ENCODE measurements around the gene KMT2B. TPM values are rescaled to one million over a fixed set of nuclear protein-coding genes. Genes with fewer than 3 reads are reported as not detected.

KMT2B gene
- total and polyA plus RNA-seq, 9 of the 15 experiments (the other 6 are each of a cell fraction or from before 2014, with no cell fraction given), result 0.63 to 43.9 (median 8.1) TPM

- TF ChIP-seq NR1H2 (CRISPR knock-in tag; IDR thresholded peaks at IDR 0.05), result no peak
- TF ChIP-seq RFX1 (IDR thresholded peaks at IDR 0.05), result no peak
- no peak for TF ChIP-seq ZNF764 (CRISPR knock-in tag; IDR thresholded peaks at IDR 0.05; ENCODE audit: low read depth)
- peak; percentile 42; the same call in 1 of the 2 replicates for TF ChIP-seq SMAD4 (CRISPR knock-in tag; conservative IDR thresholded peaks at IDR 0.05)
- peak; percentile 91 for TF ChIP-seq CTBP1 (IDR thresholded peaks at IDR 0.05; ENCODE audit: borderline replicate concordance)
- TF ChIP-seq TCF7L2 (IDR thresholded peaks at IDR 0.05; ENCODE audit: low read depth, low read length), result no peak
- TF ChIP-seq SAFB (IDR thresholded peaks at IDR 0.05; ENCODE audit: borderline replicate concordance, low read depth, low read length), result 0 out of 2 replicates have a peak, but pooled peaks have one; percentile 25
- TF ChIP-seq ARNT (IDR thresholded peaks at IDR 0.05), result no peak
- no peak for TF ChIP-seq RFX7 (CRISPR knock-in tag; IDR thresholded peaks at IDR 0.05)
- no peak for TF ChIP-seq DPF2 (IDR thresholded peaks at IDR 0.05)
- no peak for TF ChIP-seq ZNF184 (CRISPR knock-in tag; IDR thresholded peaks at IDR 0.05)
- TF ChIP-seq GTF3C2 (IDR thresholded peaks at IDR 0.05; ENCODE audit: borderline replicate concordance, extremely low read depth, insufficient read length), result no peak
- no peak for TF ChIP-seq ZNF395 (CRISPR knock-in tag; IDR thresholded peaks at IDR 0.05)
- TF ChIP-seq NBN (IDR thresholded peaks at IDR 0.05; ENCODE audit: low read depth), result no peak
- no peak for TF ChIP-seq E2F4 (CRISPR knock-in tag; IDR thresholded peaks at IDR 0.05; ENCODE audit: low read depth)
- TF ChIP-seq PML (IDR thresholded peaks at IDR 0.05; ENCODE audit: low read length), result no peak
- TF ChIP-seq ZBTB7A (IDR thresholded peaks at IDR 0.05; ENCODE audit: borderline replicate concordance, control insufficient read depth, low read depth, low read length), result peak; percentile 78
- TF ChIP-seq HCFC1 (IDR thresholded peaks at IDR 0.05; ENCODE audit: low read depth, low read length), result peak; percentile 26; the same call in 1 of the 2 replicates
These were observed 57.7 kb downstream of the KMT2B start, which contains the start of gene ARHGAP33 (continued) for GRCh38 chr19:35775298-35776101.

All from K562 (cell line).